Neuronal stem cell (in vitro differentiated cells): ENCODE measurements around the gene COLEC11.

Experiments
- DNase-seq: peaks from one replicate; pipeline ENCODE4 v3.0.0-alpha.2; 2013; ENCODE audit warnings: low spot score
- H2AFZ ChIP-seq: one replicate; pipeline ENCODE4 v1.6.1; 2013; ENCODE audit warnings: mild to moderate bottlenecking, low read length, inconsistent platforms
- H2AK5ac ChIP-seq: 2 replicates; pipeline ENCODE4 v1.6.1; 2013; ENCODE audit warnings: low read depth, mild to moderate bottlenecking, inconsistent platforms, low read length, moderate library complexity, mixed read lengths
- H2BK120ac ChIP-seq: 2 replicates; pipeline ENCODE4 v1.6.1; 2013; ENCODE audit warnings: low read depth, mild to moderate bottlenecking, inconsistent platforms, low read length, moderate library complexity, mixed read lengths
- H2BK12ac ChIP-seq: one replicate; pipeline ENCODE4 v1.6.1; 2013; ENCODE audit warnings: low read length, inconsistent platforms
- H2BK15ac ChIP-seq: 2 replicates; pipeline ENCODE4 v1.6.1; 2013; ENCODE audit warnings: mild to moderate bottlenecking, low read length, inconsistent platforms, mixed read lengths
- H2BK5ac ChIP-seq: one replicate; pipeline ENCODE4 v1.6.1; 2013; ENCODE audit warnings: inconsistent platforms, mild to moderate bottlenecking, low read length, moderate library complexity
- H3K14ac ChIP-seq: one replicate; pipeline ENCODE4 v1.6.1; 2013; ENCODE audit warnings: low read length, inconsistent platforms
- H3K18ac ChIP-seq: 2 replicates; pipeline ENCODE4 v1.6.1; 2013; ENCODE audit warnings: low read length, inconsistent platforms
- H3K23ac ChIP-seq: 2 replicates; pipeline ENCODE4 v1.6.1; 2013; ENCODE audit warnings: low read depth, mild to moderate bottlenecking, mixed read lengths, low read length, inconsistent platforms; ENCODE audit not compliant: poor library complexity
- H3K27ac ChIP-seq: replicated peaks from 3 replicates; pipeline ENCODE4 v1.5.1; 2013; ENCODE audit warnings: low read length, inconsistent platforms
- H3K27me3 ChIP-seq, 3 experiments: 2 replicates each; pipeline ENCODE4 v1.6.1; 2013; ENCODE audit warnings: low read length in 3 of 3, mild to moderate bottlenecking in 2 of 3, inconsistent platforms in 1 of 3, low read depth in 1 of 3, mixed read lengths in 1 of 3, moderate library complexity in 1 of 3; ENCODE audit not compliant: control insufficient read depth in 3 of 3, insufficient read depth in 3 of 3
- H3K36me3 ChIP-seq, 2 donors: replicated peaks in 1 of 2; 2 replicates each; pipeline ENCODE4 v1.6.1; 2013; ENCODE audit warnings: low read length in 2 of 2; ENCODE audit not compliant: control insufficient read depth in 2 of 2, insufficient read depth in 2 of 2
- H3K4ac ChIP-seq: 2 replicates; pipeline ENCODE4 v1.6.1; 2013; ENCODE audit warnings: inconsistent platforms, mild to moderate bottlenecking, low read length, moderate library complexity
- H3K4me1 ChIP-seq, 2 donors: 1 replicate in 1 of 2; 2 replicates in 1 of 2; pipeline ENCODE4 v1.6.1; 2013; ENCODE audit warnings: low read length in 2 of 2, low read depth in 1 of 2; ENCODE audit not compliant: control insufficient read depth in 2 of 2, insufficient read depth in 1 of 2
- H3K4me2 ChIP-seq: one replicate; pipeline ENCODE4 v1.6.1; 2013; ENCODE audit warnings: mild to moderate bottlenecking, low read length, inconsistent platforms; ENCODE audit not compliant: insufficient read depth, poor library complexity, severe bottlenecking
- H3K4me3 ChIP-seq, 2 donors: 2 replicates each; pipeline ENCODE4 v1.5.1; 2013; ENCODE audit warnings: low read length in 2 of 2, mild to moderate bottlenecking in 2 of 2, inconsistent platforms in 1 of 2, moderate library complexity in 1 of 2
- H3K79me1 ChIP-seq: one replicate; pipeline ENCODE4 v1.6.1; 2013; ENCODE audit warnings: low read depth, mild to moderate bottlenecking, inconsistent platforms, low read length, moderate library complexity
- H3K9ac ChIP-seq: one replicate; pipeline ENCODE4 v1.6.1; 2013; ENCODE audit warnings: mild to moderate bottlenecking, low read depth, low read length, inconsistent platforms; ENCODE audit not compliant: poor library complexity
- H3K9me3 ChIP-seq, 2 donors: replicated peaks in 1 of 2; 2 replicates each; pipeline versions ENCODE3 to v1.6.1; 2013; ENCODE audit warnings: low read length in 2 of 2, mild to moderate bottlenecking in 2 of 2, inconsistent platforms in 1 of 2, low read depth in 1 of 2, mixed read lengths in 1 of 2, moderate library complexity in 1 of 2; ENCODE audit not compliant: control insufficient read depth in 2 of 2, insufficient read depth in 1 of 2
- H4K8ac ChIP-seq: one replicate; pipeline ENCODE4 v1.6.1; 2013; ENCODE audit warnings: low read depth, mild to moderate bottlenecking, inconsistent platforms, low read length, moderate library complexity
- H4K91ac ChIP-seq: one replicate; pipeline ENCODE4 v1.6.1; 2013; ENCODE audit warnings: low read length, low read depth, mild to moderate bottlenecking, inconsistent platforms; ENCODE audit not compliant: poor library complexity
- WGBS, 2 donors: extraction: QIAGEN DNeasy Blood & Tissue Kit; methylation state at CpG; one replicate each; pipeline ENCODE4 v1.1.7; 2013; ENCODE audit warnings: missing lambda C conversion rate in 2 of 2, mixed read lengths in 1 of 2; ENCODE audit not compliant: insufficient read length in 2 of 2, insufficient replicate concordance in 1 of 2; ENCODE audit errors: extremely low coverage in 2 of 2; 5-methylcytosine and 5-hydroxymethylcytosine counted together

COLEC11 gene

GRCh38 chr2:3637692-3638455 lies 43.0 kb downstream of the COLEC11 start:
- Histone ChIP-seq H3K4me1 (no peaks in the 10 kb centered on the region), H3K4ac (no peak overlapping the region), H2BK12ac (no peak overlapping the region), H2BK120ac (no peak overlapping the region), H3K23ac (peak overlapping the region; percentile 10), H3K14ac (no peak overlapping the region), H2AFZ (no peak overlapping the region), H3K27me3 (peaks cover 0 to 16% (median 0%) of the 10 kb centered on the region in 3 experiments), H2BK15ac (no peak overlapping the region), H3K9me3 (no peaks in the 10 kb centered on the region), H3K79me1 (peaks cover 1% of the 10 kb centered on the region), H4K91ac (no peak overlapping the region), H2BK5ac (no peak overlapping the region), H3K4me3 (no peak overlapping the region), H4K8ac (no peak overlapping the region), H3K36me3 (peaks cover 0 to 2% of the 10 kb centered on the region in 2 donors), H2AK5ac (peak overlapping the region; percentile 10), H3K4me2 (no peak overlapping the region), H3K9ac (no peak overlapping the region), H3K18ac (peak overlapping the region; percentile 33), H3K27ac (no peak overlapping the region)
- no CpG with 5 or more reads among the region's 30 CpGs for WGBS, 2 donors
- DNase-seq = no peak

GRCh38 chr2:3638456-3638810 lies 43.5 kb downstream of the COLEC11 start:
- no peak overlapping the region for H3K4ac ChIP-seq
- H3K27ac ChIP-seq = no peak overlapping the region
- no peak overlapping the region for H3K14ac ChIP-seq
- H3K36me3 ChIP-seq = peaks cover 0 to 2% of the 10 kb centered on the region in 2 donors
- H2AFZ ChIP-seq = no peak overlapping the region
- peaks cover 0 to 11% (median 0%) of the 10 kb centered on the region in 3 experiments for H3K27me3 ChIP-seq
- no peak overlapping the region for H2AK5ac ChIP-seq
- peaks cover 1% of the 10 kb centered on the region for H3K79me1 ChIP-seq
- H2BK5ac ChIP-seq = no peak overlapping the region
- no peak overlapping the region for H4K91ac ChIP-seq
- no peaks in the 10 kb centered on the region for H3K4me1 ChIP-seq
- DNase-seq = no peak
- no peak overlapping the region for H2BK12ac ChIP-seq
- H3K4me3 ChIP-seq = no peak overlapping the region
- no CpG with 5 or more reads among the region's 8 CpGs for WGBS, 2 donors
- no peak overlapping the region for H4K8ac ChIP-seq
- H2BK15ac ChIP-seq = no peak overlapping the region
- no peak overlapping the region for H2BK120ac ChIP-seq
- H3K9me3 ChIP-seq = no peaks in the 10 kb centered on the region
- H3K18ac ChIP-seq = no peak overlapping the region
- H3K4me2 ChIP-seq = no peak overlapping the region
- H3K9ac ChIP-seq = no peak overlapping the region
- H3K23ac ChIP-seq = no peak overlapping the region

GRCh38 chr2:3639015-3639630 lies 44.2 kb downstream of the COLEC11 start:
- H2BK120ac ChIP-seq = no peak overlapping the region
- no peak overlapping the region for H3K4me2 ChIP-seq
- WGBS, 2 donors = no CpG with 5 or more reads among the region's 10 CpGs
- no peak overlapping the region for H3K23ac ChIP-seq
- H4K8ac ChIP-seq = no peak overlapping the region
- no peak overlapping the region for H4K91ac ChIP-seq
- no peak overlapping the region for H3K14ac ChIP-seq
- H3K27me3 ChIP-seq = peaks cover 0 to 5% (median 0%) of the 10 kb centered on the region in 3 experiments
- peaks cover 1% of the 10 kb centered on the region for H3K79me1 ChIP-seq
- H2AK5ac ChIP-seq = no peak overlapping the region
- peaks cover 0 to 2% of the 10 kb centered on the region in 2 donors for H3K36me3 ChIP-seq
- H3K9me3 ChIP-seq = no peaks in the 10 kb centered on the region
- no peak overlapping the region for H3K18ac ChIP-seq
- no peaks in the 10 kb centered on the region for H3K4me1 ChIP-seq
- H2AFZ ChIP-seq = no peak overlapping the region
- no peak overlapping the region for H3K27ac ChIP-seq
- no peak overlapping the region for H2BK15ac ChIP-seq
- H3K4me3 ChIP-seq = no peak overlapping the region
- no peak for DNase-seq
- no peak overlapping the region for H2BK5ac ChIP-seq
- H3K4ac ChIP-seq = no peak overlapping the region
- no peak overlapping the region for H2BK12ac ChIP-seq
- H3K9ac ChIP-seq = no peak overlapping the region

- Histone ChIP-seq H4K91ac (no peak overlapping the region), H3K4me3 (no peak overlapping the region), H2BK12ac (peak overlapping the region; percentile 1), H3K4me2 (no peak overlapping the region), H2BK5ac (no peak overlapping the region), H2BK15ac (no peak overlapping the region), H3K27me3 (peaks cover 0 to 3% (median 0%) of the 10 kb centered on the region in 3 experiments), H3K18ac (no peak overlapping the region), H4K8ac (no peak overlapping the region), H3K23ac (no peak overlapping the region), H3K36me3 (peaks cover 0 to 2% of the 10 kb centered on the region in 2 donors), H3K79me1 (peaks cover 1% of the 10 kb centered on the region), H2BK120ac (no peak overlapping the region), H3K4me1 (no peaks in the 10 kb centered on the region), H3K27ac (no peak overlapping the region), H2AK5ac (no peak overlapping the region), H2AFZ (no peak overlapping the region), H3K9ac (no peak overlapping the region), H3K9me3 (no peaks in the 10 kb centered on the region), H3K4ac (peak overlapping the region; percentile 37), H3K14ac (no peak overlapping the region)
- WGBS, 2 donors = no CpG with 5 or more reads among the region's 8 CpGs
- no peak for DNase-seq
Measured at GRCh38 chr2:3639653-3640052, 44.7 kb downstream of the COLEC11 start.
